Neural progenitor cell (in vitro differentiated cells): ENCODE results near the gene NUP85.

Experiments
- CTCF ChIP-seq: fragments of 200-600 bp; sonication (generic); IDR thresholded peaks from 2 replicates; pipeline ENCODE4 v1.5.1; 2017; ENCODE audit warnings: antibody characterized with exemption, mild to moderate bottlenecking
- EZH2phosphoT487 ChIP-seq: fragments of 200-600 bp; sonication (generic); IDR thresholded peaks from 2 replicates; pipeline ENCODE4 v1.6.1; 2017; ENCODE audit warnings: antibody characterized with exemption

GRCh38 chr17:75270966-75271232, 65.4 kb downstream of the NUP85 start, which contains the start of gene MIF4GD:
- TF ChIP-seq EZH2phosphoT487 (no peak), CTCF (no peak)
